H1 (cell line): ENCODE results near the gene MBD1. TPM values are rescaled to one million over a fixed set of nuclear protein-coding genes. Genes with fewer than 3 reads are reported as not detected.
A peak's percentile ranks its signal among the peaks of the same experiment; 100 is the strongest.

Experiments used
- CTCF ChIA-PET: fragments of 300-600 bp; sonication (Branson Sonifier 250); formaldehyde crosslinking; loops from one replicate; lab custom pipeline; 2021; ENCODE audit not compliant: partially characterized antibody; lab: Charles Lee
- POLR2A ChIA-PET: fragments of 300-600 bp; sonication (Branson Sonifier 250); formaldehyde crosslinking; loops from one replicate; lab custom pipeline; 2021; ENCODE audit warnings: inconsistent platforms; ENCODE audit not compliant: partially characterized antibody; lab: Charles Lee
- DNase-seq, 2 experiments: peaks; one replicate each; pipeline versions ENCODE4 v3.0.0 to v3.0.0-alpha.2; 2010 to 2022; ENCODE audit warnings: low spot score in 2 of 2, low read depth in 1 of 2, mixed read lengths in 1 of 2
- FAIRE-seq: peaks from 2 replicates; lab custom pipeline; 2011; peaks lifted over from hg19 to GRCh38; lab: Jason Lieb, UNC
- H2AFZ ChIP-seq: 2 replicates; pipeline ENCODE4 v1.8.1; 2012; ENCODE audit warnings: low read length, inconsistent platforms
- H2AK5ac ChIP-seq: 2 replicates; pipeline ENCODE4 v1.6.1; 2013; ENCODE audit warnings: low read depth, low read length
- H2BK120ac ChIP-seq: replicated peaks from 2 replicates; pipeline ENCODE3; 2013; ENCODE audit warnings: low read depth, low read length, inconsistent platforms
- H2BK12ac ChIP-seq: 2 replicates; pipeline ENCODE4 v1.6.1; 2013; ENCODE audit warnings: low read depth, low read length
- H2BK15ac ChIP-seq: 2 replicates; pipeline ENCODE4 v1.6.1; 2013; ENCODE audit warnings: low read length
- H2BK20ac ChIP-seq: 2 replicates; pipeline ENCODE4 v1.6.1; 2013; ENCODE audit warnings: low read length
- H2BK5ac ChIP-seq: 2 replicates; pipeline ENCODE4 v1.6.1; 2013; ENCODE audit warnings: low read depth, low read length
- H3K14ac ChIP-seq: 2 replicates; pipeline ENCODE4 v1.6.1; 2013; ENCODE audit warnings: inconsistent platforms; ENCODE audit not compliant: insufficient read length
- H3K18ac ChIP-seq: 2 replicates; pipeline ENCODE4 v1.6.1; 2013; ENCODE audit warnings: low read length; ENCODE audit errors: extremely low read depth
- H3K23ac ChIP-seq: 2 replicates; pipeline ENCODE4 v1.6.1; 2013; ENCODE audit warnings: inconsistent platforms; ENCODE audit not compliant: insufficient read length
- H3K23me2 ChIP-seq: 2 replicates; pipeline ENCODE4 v1.6.1; 2013; ENCODE audit warnings: low read depth, low read length
- H3K27ac ChIP-seq: 2 replicates; pipeline ENCODE4 v1.6.1; 2011; ENCODE audit warnings: low read depth, low read length, inconsistent platforms
- H3K27me3 ChIP-seq, 4 experiments: replicated peaks in 1 of 4; 1 replicate in 1 of 4; 2 replicates in 3 of 4; pipeline versions ENCODE4 v1.6.1 to v1.8.1; 2011 to 2013; ENCODE audit warnings: low read length in 3 of 4, mild to moderate bottlenecking in 3 of 4, inconsistent platforms in 2 of 4, mixed read lengths in 2 of 4, moderate library complexity in 1 of 4; ENCODE audit not compliant: control insufficient read depth in 3 of 4, insufficient read depth in 3 of 4; ENCODE audit errors: extremely low read depth in 1 of 4
- H3K36me3 ChIP-seq, 4 experiments: 2 replicates each; pipeline versions ENCODE4 v1.6.1 to v1.8.1; 2011 to 2013; ENCODE audit warnings: mild to moderate bottlenecking in 4 of 4, low read length in 3 of 4, moderate library complexity in 2 of 4, control low read depth in 1 of 4, inconsistent platforms in 1 of 4; ENCODE audit not compliant: insufficient read depth in 4 of 4, control insufficient read depth in 2 of 4
- H3K4ac ChIP-seq: replicated peaks from 2 replicates; pipeline ENCODE3; 2013; ENCODE audit warnings: low read length, low read depth, mixed read lengths, inconsistent platforms; ENCODE audit not compliant: insufficient read length
- H3K4me1 ChIP-seq, 4 experiments: replicated peaks in 1 of 4; 1 replicate in 1 of 4; 2 replicates in 3 of 4; pipeline versions ENCODE4 v1.6.1 to v1.8.1; 2011 to 2013; ENCODE audit warnings: low read length in 3 of 4, inconsistent platforms in 2 of 4, mixed read lengths in 1 of 4; ENCODE audit not compliant: insufficient read depth in 4 of 4, control insufficient read depth in 3 of 4
- H3K4me2 ChIP-seq, 2 experiments: 2 replicates each; pipeline versions ENCODE4 v1.6.1 to v1.8.1; 2011 to 2013; ENCODE audit warnings: low read depth in 2 of 2, low read length in 2 of 2, control low read depth in 1 of 2, inconsistent platforms in 1 of 2, mild to moderate bottlenecking in 1 of 2; ENCODE audit not compliant: insufficient read depth in 1 of 2
- H3K4me3 ChIP-seq, 4 experiments: fragments of 200-600, 300-600 bp in 1 of 4; sonication (generic), shearing (Covaris generic), sonication (Bioruptor Twin) in 1 of 4; 2 replicates each; pipeline versions ENCODE4 v1.5.1 to v1.8.1; 2011 to 2016; ENCODE audit warnings: low read length in 4 of 4, low read depth in 3 of 4, control low read depth in 2 of 4, inconsistent platforms in 2 of 4, mild to moderate bottlenecking in 2 of 4, mixed read lengths in 1 of 4, moderate library complexity in 1 of 4; ENCODE audit not compliant: insufficient read depth in 2 of 4; ENCODE audit errors: extremely low read depth in 1 of 4
- H3K56ac ChIP-seq: replicated peaks from 2 replicates; pipeline ENCODE3; 2013; ENCODE audit warnings: low read depth, mild to moderate bottlenecking, mixed read lengths, low read length, inconsistent platforms; ENCODE audit not compliant: insufficient read length
- H3K79me1 ChIP-seq: 2 replicates; pipeline ENCODE4 v1.6.1; 2013; ENCODE audit warnings: low read depth, low read length, control low read depth
- H3K79me2 ChIP-seq, 2 experiments: 2 replicates each; pipeline versions ENCODE4 v1.6.1 to v1.8.1; 2012 to 2013; ENCODE audit warnings: low read length in 2 of 2, mild to moderate bottlenecking in 2 of 2, inconsistent platforms in 1 of 2; ENCODE audit not compliant: insufficient read depth in 2 of 2, control insufficient read depth in 1 of 2
- H3K9ac ChIP-seq, 4 experiments: replicated peaks in 1 of 4; 1 replicate in 1 of 4; 2 replicates in 3 of 4; pipeline versions ENCODE4 v1.6.1 to v1.8.1; 2011 to 2013; ENCODE audit warnings: low read depth in 3 of 4, low read length in 3 of 4, control low read depth in 2 of 4, mild to moderate bottlenecking in 2 of 4, moderate library complexity in 2 of 4, inconsistent platforms in 1 of 4; ENCODE audit errors: extremely low read depth in 1 of 4
- H3K9me3 ChIP-seq, 2 experiments: 2 replicates each; pipeline versions ENCODE4 v1.6.1 to v1.8.1; 2012 to 2013; ENCODE audit warnings: mild to moderate bottlenecking in 2 of 2, moderate library complexity in 2 of 2, control low read depth in 1 of 2, inconsistent platforms in 1 of 2, low read depth in 1 of 2, low read length in 1 of 2, mixed read lengths in 1 of 2; ENCODE audit not compliant: insufficient read depth in 2 of 2
- H4K20me1 ChIP-seq, 2 experiments: replicated peaks in 1 of 2; 2 replicates each; pipeline versions ENCODE3 to v1.8.1; 2011 to 2013; ENCODE audit warnings: inconsistent platforms in 2 of 2, low read length in 2 of 2, mild to moderate bottlenecking in 1 of 2; ENCODE audit not compliant: insufficient read depth in 2 of 2, control insufficient read depth in 1 of 2
- H4K5ac ChIP-seq: 2 replicates; pipeline ENCODE4 v1.6.1; 2013; ENCODE audit warnings: low read length, low read depth, mixed read lengths, inconsistent platforms; ENCODE audit not compliant: insufficient read length
- H4K8ac ChIP-seq: 2 replicates; pipeline ENCODE4 v1.8.0; 2013; ENCODE audit warnings: mild to moderate bottlenecking, moderate library complexity, low read length, inconsistent platforms; ENCODE audit not compliant: insufficient read depth; ENCODE audit errors: extremely low read depth
- H4K91ac ChIP-seq: replicated peaks from 2 replicates; pipeline ENCODE3; 2013; ENCODE audit warnings: low read length, mixed read lengths, inconsistent platforms; ENCODE audit not compliant: insufficient read length
- BCL11A ChIP-seq, 2 experiments: IDR thresholded peaks; one replicate each; pipeline ENCODE4 v1.6.1; 2011; ENCODE audit warnings: low read depth in 2 of 2, low read length in 2 of 2, mild to moderate bottlenecking in 2 of 2
- BRCA1 ChIP-seq: IDR thresholded peaks from 2 replicates; pipeline ENCODE4 v1.6.1; 2012; ENCODE audit warnings: low read depth, low read length, improper control_type of control experiment
- CBX5 ChIP-seq: fragments of 300-800, 300-1000 bp; sonication (generic); IDR thresholded peaks from 2 replicates; pipeline ENCODE4 v1.7.1; 2016; ENCODE audit warnings: antibody characterized with exemption, low read length, low read depth
- CBX8 ChIP-seq: fragments of 300-800, 300-1000 bp; sonication (generic); IDR thresholded peaks from 2 replicates; pipeline ENCODE4 v1.7.1; 2016; ENCODE audit warnings: low read depth, low read length, borderline replicate concordance
- CHD1 ChIP-seq: IDR thresholded peaks from 2 replicates; pipeline ENCODE4 v1.6.1; 2012; ENCODE audit warnings: low read depth, low read length, improper control_type of control experiment
- FOSL1 ChIP-seq: IDR thresholded peaks from 2 replicates; pipeline ENCODE4 v1.6.1; 2011; ENCODE audit warnings: mild to moderate bottlenecking, low read depth, low read length, moderate library complexity; ENCODE audit not compliant: insufficient read depth
- PHF8 ChIP-seq: fragments of 200-600 bp; sonication (generic); conservative IDR thresholded peaks from 2 replicates; pipeline ENCODE4 v1.7.1; 2012; ENCODE audit warnings: low read depth, mild to moderate bottlenecking, inconsistent platforms, low read length, moderate library complexity
- POLR2A ChIP-seq, 2 experiments: IDR thresholded peaks; 1 replicate in 1 of 2; 2 replicates in 1 of 2; pipeline ENCODE4 v1.6.1; 2011; ENCODE audit warnings: low read depth in 2 of 2, low read length in 2 of 2, mild to moderate bottlenecking in 2 of 2; ENCODE audit errors: control extremely low read depth in 1 of 2
- RBBP5 ChIP-seq: IDR thresholded peaks from 2 replicates; pipeline ENCODE4 v1.7.1; 2012; ENCODE audit warnings: low read depth, mild to moderate bottlenecking, inconsistent platforms, low read length, moderate library complexity, borderline replicate concordance
- RXRA ChIP-seq: IDR thresholded peaks from 2 replicates; pipeline ENCODE4 v1.6.1; 2011; ENCODE audit warnings: low read depth, mild to moderate bottlenecking, low read length, moderate library complexity; ENCODE audit not compliant: insufficient read depth
- SIX5 ChIP-seq: IDR thresholded peaks from 2 replicates; pipeline ENCODE4 v1.6.1; 2011; ENCODE audit warnings: mild to moderate bottlenecking, low read depth, low read length
- SP1 ChIP-seq: IDR thresholded peaks from 2 replicates; pipeline ENCODE4 v1.6.1; 2011; ENCODE audit warnings: low read depth, low read length
- SP4 ChIP-seq: IDR thresholded peaks from 2 replicates; pipeline ENCODE4 v1.6.1; 2012; ENCODE audit warnings: low read length, inconsistent platforms
- TAF7 ChIP-seq: optimal IDR thresholded peaks from 2 replicates; pipeline ENCODE3; 2011; ENCODE audit warnings: low read depth, mild to moderate bottlenecking, inconsistent platforms, low read length, moderate library complexity, borderline replicate concordance
- WGBS, 2 experiments: shearing (Covaris generic) in 1 of 2; methylation state at CpG; one replicate each; pipeline versions ENCODE4 v1.1.6 to v1.1.7; 2013 to 2015; ENCODE audit warnings: low lambda C conversion rate in 2 of 2, mixed read lengths in 2 of 2, inconsistent platforms in 1 of 2, low coverage in 1 of 2, missing lambda C conversion rate in 1 of 2; ENCODE audit not compliant: insufficient replicate concordance in 2 of 2, insufficient coverage in 1 of 2, insufficient read length in 1 of 2; ENCODE audit errors: extremely low coverage in 1 of 2, missing lambda C conversion rate in 1 of 2; 5-methylcytosine and 5-hydroxymethylcytosine counted together
- polyA plus RNA-seq, 7 experiments: library from polyadenylated mRNA; depleted of rRNA in 3 of 7; stranded (reverse) in 5 of 7; unstranded in 2 of 7; fragments of >200 nt in 5 of 7; fragments of 200-250 nt in 2 of 7; gene quantifications; 1 replicate in 5 of 7; 2 replicates in 1 of 7; 4 replicates in 1 of 7; pipeline versions ENCODE4 v1.2.1 to v1.2.3, GENCODE V29; 2011 to 2013; ENCODE audit warnings: missing spikeins in 2 of 7, mixed read lengths in 2 of 7
- total RNA-seq: library from RNA; stranded (reverse); fragmentation: NEBNext Ultra II Directional; extraction: Animal tissue kit (Norgen Biotek cat#: 25700); gene quantifications from 2 replicates; pipeline ENCODE4 v1.2.1, GENCODE V29; 2021

MBD1 gene
- total and polyA plus RNA-seq, 2 of the 8 experiments (the other 6 are each of a cell fraction or from before 2014, with no cell fraction given) = 32.2 to 41.6 TPM

- Histone ChIP-seq H3K27ac (no peak overlapping the region), H3K18ac (no peak overlapping the region), H3K36me3 (no peaks in the 10 kb centered on the region), H3K4me1 (peaks cover 0 to 4% (median 0%) of the 10 kb centered on the region in 4 experiments; a peak in 2 of 7 replicates), H3K56ac (no peak overlapping the region), H2BK12ac (no peak overlapping the region), H3K14ac (no peak overlapping the region), H3K4me2 (peak overlapping the region; percentile 65 to 88; a peak in 3 of 4 replicates), H4K8ac (no peak overlapping the region), H3K9ac (no peak overlapping the region), H2BK120ac (no peak overlapping the region), H3K79me2 (no peaks in the 10 kb centered on the region), H3K27me3 (peaks cover 0 to 8% (median 6%) of the 10 kb centered on the region in 4 experiments; a peak in 5 of 7 replicates), H3K9me3 (no peaks in the 10 kb centered on the region), H2BK15ac (0 out of 2 replicates have a peak overlapping the region, but pooled peaks have one; percentile 0), H3K79me1 (no peaks in the 10 kb centered on the region), H3K4ac (no peak overlapping the region), H2BK20ac (no peak overlapping the region), H2AFZ (no peak overlapping the region), H2BK5ac (no peak overlapping the region), H4K5ac (no peak overlapping the region), H3K4me3 (peak overlapping the region in 2 of 4 experiments; percentile 65 to 73; a peak in 2 of 8 replicates), H3K23me2 (peaks cover 4% of the 10 kb centered on the region), H3K23ac (no peak overlapping the region), H4K20me1 (no peaks in the 10 kb centered on the region), H4K91ac (no peak overlapping the region), H2AK5ac (no peak overlapping the region)
- ChIA-PET CTCF (interaction anchor here (1.2 kb wide), 1 partner anchor 126 kb away, joined by 3 read pairs; no protein-coding TSS in a partner anchor), POLR2A (interaction anchor here (1.5 kb wide), 1 partner anchor 25 kb away, joined by 4 read pairs; the partner anchor contains the start of gene MBD1)
- DNase-seq = no peak
- FAIRE-seq = no peak
- WGBS, 2 experiments = 66% methylated on average over 8 of the region's 8 CpGs; no CpG with 5 or more reads in 1 of the 2 experiments
- no peak for TF ChIP-seq TAF7
- TF ChIP-seq FOSL1 = no peak
- TF ChIP-seq POLR2A (IDR thresholded peaks at IDR 0.05; ENCODE audit: control extremely low read depth in 1 of 2, low read depth in 2 of 2, low read length in 2 of 2) = no peak
- TF ChIP-seq SP1 = no peak
- TF ChIP-seq SIX5 = no peak
- TF ChIP-seq RBBP5 = no peak
- TF ChIP-seq CHD1 = no peak
- no peak for TF ChIP-seq CBX8
- no peak for TF ChIP-seq PHF8
- no peak for TF ChIP-seq BRCA1
- TF ChIP-seq SP4 = no peak
- no peak for TF ChIP-seq BCL11A (IDR thresholded peaks at IDR 0.05; ENCODE audit: low read depth in 2 of 2, low read length in 2 of 2)
- no peak for TF ChIP-seq CBX5
- no peak for TF ChIP-seq RXRA
Observed at GRCh38 chr18:50306944-50307343, 25.6 kb upstream of the MBD1 start.
